ENCODE measurements around the gene KIF6. TPM values are rescaled to one million over a fixed set of nuclear protein-coding genes. Genes with fewer than 3 reads are reported as not detected.
A peak's percentile ranks its signal among the peaks of the same experiment; 100 is the strongest.

Gene KIF6
- total RNA-seq, 1 experiment from 2014 or later: 2.7 TPM

DNA sequence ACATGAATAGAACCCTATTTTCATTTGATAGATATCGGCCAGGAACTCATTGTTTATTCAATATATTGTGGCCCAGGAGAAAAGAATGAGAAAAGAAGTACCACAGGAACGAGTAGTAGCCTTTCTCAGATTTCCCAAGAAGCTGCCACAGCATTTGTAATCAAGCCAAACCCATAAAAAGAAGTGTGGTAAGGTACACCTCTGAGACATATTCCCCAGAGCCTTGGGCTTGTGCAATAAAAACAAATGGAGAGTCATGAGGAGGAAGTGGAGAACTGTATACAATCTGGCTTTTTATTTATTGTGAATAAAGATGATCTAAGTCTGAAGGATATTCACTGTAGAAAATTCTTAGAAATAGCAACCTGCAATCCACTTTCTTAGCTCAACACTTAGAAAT, 36.7 kb downstream of the KIF6 start:
- intact Hi-C loops (cut with micrococcal nuclease; ENCODE audit: unreplicated experiment): no loop called here
- no TSS peak for BruUV-seq (replicated peaks)
- ChIA-PET POLR2A (ENCODE audit: low non-redundant PET) (no interaction called here), CTCF (no interaction called here)
- Histone ChIP-seq H3K4me3 (ENCODE audit: low read depth, low read length, poor library complexity, severe bottlenecking) (no peak overlapping the region), H3K27ac (ENCODE audit: low read depth, low read length, poor library complexity, severe bottlenecking) (no peak overlapping the region), H3K36me3 (ENCODE audit: insufficient read depth, low read length, poor library complexity, severe bottlenecking) (no peaks in the 10 kb centered on the region), H3K9me3 (ENCODE audit: low read depth, low read length, poor library complexity, severe bottlenecking) (no peaks in the 10 kb centered on the region), H3K4me1 (ENCODE audit: insufficient read depth, low read length, poor library complexity, severe bottlenecking) (peaks cover 10% of the 10 kb centered on the region), H3K27me3 (replicated peaks; ENCODE audit: insufficient read depth, low read depth, low read length, poor library complexity) (no peaks in the 10 kb centered on the region)
- DNase-seq (ENCODE audit: low spot score): peak; percentile 28
- TF ChIP-seq, protein P1, sequence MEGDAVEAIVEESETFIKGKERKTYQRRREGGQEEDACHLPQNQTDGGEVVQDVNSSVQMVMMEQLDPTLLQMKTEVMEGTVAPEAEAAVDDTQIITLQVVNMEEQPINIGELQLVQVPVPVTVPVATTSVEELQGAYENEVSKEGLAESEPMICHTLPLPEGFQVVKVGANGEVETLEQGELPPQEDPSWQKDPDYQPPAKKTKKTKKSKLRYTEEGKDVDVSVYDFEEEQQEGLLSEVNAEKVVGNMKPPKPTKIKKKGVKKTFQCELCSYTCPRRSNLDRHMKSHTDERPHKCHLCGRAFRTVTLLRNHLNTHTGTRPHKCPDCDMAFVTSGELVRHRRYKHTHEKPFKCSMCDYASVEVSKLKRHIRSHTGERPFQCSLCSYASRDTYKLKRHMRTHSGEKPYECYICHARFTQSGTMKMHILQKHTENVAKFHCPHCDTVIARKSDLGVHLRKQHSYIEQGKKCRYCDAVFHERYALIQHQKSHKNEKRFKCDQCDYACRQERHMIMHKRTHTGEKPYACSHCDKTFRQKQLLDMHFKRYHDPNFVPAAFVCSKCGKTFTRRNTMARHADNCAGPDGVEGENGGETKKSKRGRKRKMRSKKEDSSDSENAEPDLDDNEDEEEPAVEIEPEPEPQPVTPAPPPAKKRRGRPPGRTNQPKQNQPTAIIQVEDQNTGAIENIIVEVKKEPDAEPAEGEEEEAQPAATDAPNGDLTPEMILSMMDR (conservative IDR thresholded peaks at IDR 0.05; ENCODE audit: low read depth, low read length): no peak
- no peak for TF ChIP-seq EZH2 (IDR thresholded peaks at IDR 0.05; ENCODE audit: borderline replicate concordance, low read depth, low read length, poor library complexity, severe bottlenecking)

DNA sequence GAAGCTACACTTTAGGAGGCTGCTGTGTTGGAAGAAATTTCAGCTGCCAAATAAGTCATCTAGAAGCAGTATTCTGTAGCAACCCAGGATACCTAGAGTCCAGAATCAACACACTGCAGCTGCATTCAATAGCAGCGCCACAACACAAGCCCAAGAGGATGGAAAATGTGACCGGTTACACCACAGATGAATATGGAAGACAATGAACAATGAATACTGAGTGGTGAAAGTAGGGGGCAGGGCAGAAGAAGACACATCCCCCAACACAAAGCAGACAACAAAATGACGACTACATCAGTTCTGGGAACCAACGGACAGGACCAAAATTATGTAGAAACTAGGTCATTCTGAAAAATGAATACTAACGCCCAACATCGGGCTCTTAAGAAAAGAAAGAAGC, 38.2 kb downstream of the KIF6 start:
- Histone ChIP-seq H3K36me3 (ENCODE audit: insufficient read depth, low read length, poor library complexity, severe bottlenecking) (no peaks in the 10 kb centered on the region), H3K27me3 (replicated peaks; ENCODE audit: insufficient read depth, low read depth, low read length, poor library complexity) (no peaks in the 10 kb centered on the region), H3K4me3 (ENCODE audit: low read depth, low read length, poor library complexity, severe bottlenecking) (no peak overlapping the region), H3K9me3 (ENCODE audit: low read depth, low read length, poor library complexity, severe bottlenecking) (no peaks in the 10 kb centered on the region), H3K27ac (ENCODE audit: low read depth, low read length, poor library complexity, severe bottlenecking) (no peak overlapping the region), H3K4me1 (ENCODE audit: insufficient read depth, low read length, poor library complexity, severe bottlenecking) (peaks cover 10% of the 10 kb centered on the region)
- no peak for TF ChIP-seq EZH2 (IDR thresholded peaks at IDR 0.05; ENCODE audit: borderline replicate concordance, low read depth, low read length, poor library complexity, severe bottlenecking)
- TF ChIP-seq, protein P1 (conservative IDR thresholded peaks at IDR 0.05; ENCODE audit: low read depth, low read length): no peak
- CTCF ChIA-PET: no interaction called here
- BruUV-seq (replicated peaks): no TSS peak
- POLR2A ChIA-PET (ENCODE audit: low non-redundant PET): no interaction called here
- DNase-seq (ENCODE audit: low spot score): no peak
- intact Hi-C loops (cut with micrococcal nuclease; ENCODE audit: unreplicated experiment): no loop called here

DNA sequence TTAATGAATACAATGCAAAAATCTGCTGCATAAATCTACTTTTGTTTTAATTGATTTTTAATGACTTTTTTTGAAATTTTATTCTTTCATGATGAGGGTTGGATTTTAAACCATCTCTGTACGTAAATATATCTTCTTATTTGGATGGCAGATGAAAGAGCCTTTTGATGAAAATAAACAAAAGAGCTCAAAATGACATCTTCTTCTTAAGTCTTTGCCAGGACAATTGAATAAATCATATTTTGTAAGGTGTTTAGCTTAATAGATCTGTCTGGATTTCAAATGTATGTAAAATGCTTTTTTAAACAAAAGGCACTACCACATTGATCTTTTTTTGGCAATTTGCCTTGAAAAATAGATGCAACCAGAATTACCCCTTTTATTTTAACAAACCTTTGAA, 39.3 kb downstream of the KIF6 start:
- Histone ChIP-seq H3K9me3 (ENCODE audit: low read depth, low read length, poor library complexity, severe bottlenecking) (no peaks in the 10 kb centered on the region), H3K4me1 (ENCODE audit: insufficient read depth, low read length, poor library complexity, severe bottlenecking) (peaks cover 10% of the 10 kb centered on the region), H3K27ac (ENCODE audit: low read depth, low read length, poor library complexity, severe bottlenecking) (no peak overlapping the region), H3K27me3 (replicated peaks; ENCODE audit: insufficient read depth, low read depth, low read length, poor library complexity) (no peaks in the 10 kb centered on the region), H3K36me3 (ENCODE audit: insufficient read depth, low read length, poor library complexity, severe bottlenecking) (no peaks in the 10 kb centered on the region), H3K4me3 (ENCODE audit: low read depth, low read length, poor library complexity, severe bottlenecking) (no peak overlapping the region)
- intact Hi-C loops (cut with micrococcal nuclease; ENCODE audit: unreplicated experiment): no loop called here
- ChIA-PET CTCF (no interaction called here), POLR2A (ENCODE audit: low non-redundant PET) (no interaction called here)
- BruUV-seq (replicated peaks): no TSS peak
- TF ChIP-seq, protein P1 (conservative IDR thresholded peaks at IDR 0.05; ENCODE audit: low read depth, low read length): no peak
- TF ChIP-seq EZH2 (IDR thresholded peaks at IDR 0.05; ENCODE audit: borderline replicate concordance, low read depth, low read length, poor library complexity, severe bottlenecking): no peak
- DNase-seq (ENCODE audit: low spot score): no peak
